Gastrocnemius medialis (tissue), 4 donors: ENCODE measurements around the gene C5orf58. TPM values are rescaled to one million over a fixed set of nuclear protein-coding genes. Genes with fewer than 3 reads are reported as not detected.

Experiments used
- ATAC-seq, 2 donors: fragments of 150-250 bp; one replicate each; pipeline ENCODE4 v1.9.1; 2016
- DNase-seq, 2 donors: peaks; one replicate each; pipeline ENCODE4 v3.0.0-alpha.2; 2019
- H3K27ac ChIP-seq, 4 donors: fragments of 200-600 bp; sonication (generic); 1 replicate in 1 of 4; 2 replicates in 3 of 4; pipeline ENCODE4 v1.5.1; 2016 to 2018; ENCODE audit warnings: mild to moderate bottlenecking in 2 of 4, moderate library complexity in 1 of 4
- H3K27me3 ChIP-seq, 3 donors: fragments of 200-600 bp; sonication (generic) in 2 of 3; 1 replicate in 1 of 3; 2 replicates in 2 of 3; pipeline versions ENCODE4 v1.5.1 to v1.6.0; 2016 to 2019; ENCODE audit warnings: mild to moderate bottlenecking in 1 of 3, moderate library complexity in 1 of 3
- H3K36me3 ChIP-seq, 2 donors: fragments of 200-600 bp; sonication (generic) in 1 of 2; one replicate each; pipeline ENCODE4 v1.5.1; 2017 to 2018
- H3K4me1 ChIP-seq, 2 donors: fragments of 200-600 bp; sonication (generic) in 1 of 2; one replicate each; pipeline ENCODE4 v1.5.1; 2016 to 2017; ENCODE audit warnings: mild to moderate bottlenecking in 2 of 2
- H3K4me3 ChIP-seq, 4 donors: fragments of 200-600 bp; sonication (generic) in 3 of 4; 1 replicate in 1 of 4; 2 replicates in 3 of 4; pipeline ENCODE4 v1.5.1; 2016 to 2019; ENCODE audit warnings: mild to moderate bottlenecking in 2 of 4
- H3K9me3 ChIP-seq, 3 donors: fragments of 200-600 bp; sonication (generic) in 2 of 3; 1 replicate in 1 of 3; 2 replicates in 2 of 3; pipeline ENCODE4 v1.5.1; 2016 to 2019
- POLR2A ChIP-seq, 2 donors: fragments of 450-650 bp; IDR thresholded peaks; one replicate each; pipeline ENCODE4 v1.6.1; 2017; ENCODE audit warnings: antibody characterized with exemption in 2 of 2, mild to moderate bottlenecking in 2 of 2, moderate library complexity in 2 of 2
- in situ Hi-C, 4 donors: fragments of 200-750 bp; cut with MboI; loops; one replicate each; pipeline versions ENCODE4 v1.15.0 to v1.8.0; 2017; ENCODE audit warnings: low sequenced_read_pairs in 4 of 4
- intact Hi-C: fragments of 100-400 bp; cut with DNase I; formaldehyde crosslinking; loops from one replicate; pipeline ENCODE4 v1.15.1; 2023; ENCODE audit warnings: low total_unique reads
- total RNA-seq, 4 donors: library from RNA; depleted of rRNA; stranded (reverse); fragments of >200 nt; gene quantifications; one replicate each; pipeline versions ENCODE4 v1.1.0 to v1.2.3, GENCODE V29; 2016
- TF ChIP-seq, protein P1 (sequence below), 5 experiments: fragments of 450-650 bp in 3 of 5; fragments of 200-600 bp in 2 of 5; sonication (generic) in 2 of 5; IDR thresholded peaks in 4 of 5; conservative IDR thresholded peaks in 1 of 5; 1 replicate in 4 of 5; 2 replicates in 1 of 5; pipeline ENCODE4 v1.5.1; 2016 to 2019; ENCODE audit warnings: antibody characterized with exemption in 5 of 5, mild to moderate bottlenecking in 3 of 5, moderate library complexity in 3 of 5

Gene C5orf58
- total RNA-seq, 4 donors from 2014 or later, result not detected

DNA sequence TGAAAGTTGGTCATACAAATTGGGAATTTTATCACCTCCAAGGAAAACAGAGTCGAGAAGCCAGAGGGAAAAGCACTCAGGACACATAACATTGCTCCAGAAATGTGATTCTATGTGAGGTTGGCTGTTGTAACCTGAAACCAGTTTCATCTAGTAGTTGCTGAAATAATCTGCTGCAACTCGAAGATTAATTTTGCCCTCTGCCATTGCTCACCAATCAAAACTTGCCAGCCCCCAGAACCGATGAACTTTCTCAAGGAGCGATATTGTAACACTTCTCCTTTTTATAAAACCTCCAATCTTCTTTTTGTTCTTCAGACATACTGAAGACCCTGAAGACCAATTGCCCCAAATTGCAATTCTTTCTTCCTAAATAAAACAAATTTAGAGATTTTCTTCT, 31.1 kb downstream of the C5orf58 start:
- Histone ChIP-seq H3K36me3 (no peaks in the 10 kb centered on the region), H3K4me1 (peaks cover 5 to 6% of the 10 kb centered on the region in 2 donors), H3K9me3 (no peaks in the 10 kb centered on the region), H3K4me3 (no peak overlapping the region), H3K27ac (no peak overlapping the region), H3K27me3 (no peaks in the 10 kb centered on the region)
- TF ChIP-seq POLR2A (IDR thresholded peaks at IDR 0.05), result no peak
- TF ChIP-seq, protein P1, sequence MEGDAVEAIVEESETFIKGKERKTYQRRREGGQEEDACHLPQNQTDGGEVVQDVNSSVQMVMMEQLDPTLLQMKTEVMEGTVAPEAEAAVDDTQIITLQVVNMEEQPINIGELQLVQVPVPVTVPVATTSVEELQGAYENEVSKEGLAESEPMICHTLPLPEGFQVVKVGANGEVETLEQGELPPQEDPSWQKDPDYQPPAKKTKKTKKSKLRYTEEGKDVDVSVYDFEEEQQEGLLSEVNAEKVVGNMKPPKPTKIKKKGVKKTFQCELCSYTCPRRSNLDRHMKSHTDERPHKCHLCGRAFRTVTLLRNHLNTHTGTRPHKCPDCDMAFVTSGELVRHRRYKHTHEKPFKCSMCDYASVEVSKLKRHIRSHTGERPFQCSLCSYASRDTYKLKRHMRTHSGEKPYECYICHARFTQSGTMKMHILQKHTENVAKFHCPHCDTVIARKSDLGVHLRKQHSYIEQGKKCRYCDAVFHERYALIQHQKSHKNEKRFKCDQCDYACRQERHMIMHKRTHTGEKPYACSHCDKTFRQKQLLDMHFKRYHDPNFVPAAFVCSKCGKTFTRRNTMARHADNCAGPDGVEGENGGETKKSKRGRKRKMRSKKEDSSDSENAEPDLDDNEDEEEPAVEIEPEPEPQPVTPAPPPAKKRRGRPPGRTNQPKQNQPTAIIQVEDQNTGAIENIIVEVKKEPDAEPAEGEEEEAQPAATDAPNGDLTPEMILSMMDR (IDR thresholded peaks at IDR 0.05 in 4 of 5, conservative IDR thresholded peaks at IDR 0.05 in 1 of 5), result no peak
- intact Hi-C loops, result no loop called here
- ATAC-seq (no peak), DNase-seq (no peak)
- in situ Hi-C loops, result no loop called here

DNA sequence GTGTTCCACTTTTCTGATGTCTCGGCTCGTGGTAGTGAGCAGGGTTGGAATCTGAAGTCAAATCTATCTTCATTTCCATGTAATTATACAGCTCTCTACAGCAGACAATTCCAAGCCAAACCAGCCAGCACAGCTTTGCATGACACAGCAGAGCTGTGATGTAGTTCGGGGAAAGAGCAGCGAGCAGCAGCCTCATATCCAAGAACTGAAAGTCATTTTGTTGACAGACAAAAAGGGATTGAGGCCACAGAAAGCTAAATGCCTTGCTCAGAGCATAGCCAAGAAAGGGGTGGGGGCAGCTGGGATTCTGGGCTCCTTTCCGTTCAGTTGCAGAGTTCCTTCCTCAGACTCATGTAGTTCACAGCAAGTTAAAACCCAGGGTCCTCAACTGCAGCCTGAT, 32.7 kb downstream of the C5orf58 start:
- H3K27ac ChIP-seq, result peak overlapping the region in 2 of 4 donors; percentile 18 to 45
- H3K9me3 ChIP-seq, result no peaks in the 10 kb centered on the region
- no peaks in the 10 kb centered on the region for H3K27me3 ChIP-seq
- ATAC-seq (peak; percentile 59 to 71), DNase-seq (peak; percentile 22 to 39)
- H3K4me1 ChIP-seq, result peaks cover 5 to 6% of the 10 kb centered on the region in 2 donors
- no peak overlapping the region for H3K4me3 ChIP-seq
- no peaks in the 10 kb centered on the region for H3K36me3 ChIP-seq
- TF ChIP-seq POLR2A (IDR thresholded peaks at IDR 0.05), result no peak
- TF ChIP-seq, protein P1 (IDR thresholded peaks at IDR 0.05 in 4 of 5, conservative IDR thresholded peaks at IDR 0.05 in 1 of 5), result no peak
- intact Hi-C loops, result loop anchor here (5.0 kb wide), 2 partner anchors 38 to 72 kb away; no protein-coding TSS in a partner anchor
- in situ Hi-C loops, result loop anchor here in 1 of 4 donors (5.0 kb wide), 1 partner anchor 152 kb away; no protein-coding TSS in a partner anchor

DNA sequence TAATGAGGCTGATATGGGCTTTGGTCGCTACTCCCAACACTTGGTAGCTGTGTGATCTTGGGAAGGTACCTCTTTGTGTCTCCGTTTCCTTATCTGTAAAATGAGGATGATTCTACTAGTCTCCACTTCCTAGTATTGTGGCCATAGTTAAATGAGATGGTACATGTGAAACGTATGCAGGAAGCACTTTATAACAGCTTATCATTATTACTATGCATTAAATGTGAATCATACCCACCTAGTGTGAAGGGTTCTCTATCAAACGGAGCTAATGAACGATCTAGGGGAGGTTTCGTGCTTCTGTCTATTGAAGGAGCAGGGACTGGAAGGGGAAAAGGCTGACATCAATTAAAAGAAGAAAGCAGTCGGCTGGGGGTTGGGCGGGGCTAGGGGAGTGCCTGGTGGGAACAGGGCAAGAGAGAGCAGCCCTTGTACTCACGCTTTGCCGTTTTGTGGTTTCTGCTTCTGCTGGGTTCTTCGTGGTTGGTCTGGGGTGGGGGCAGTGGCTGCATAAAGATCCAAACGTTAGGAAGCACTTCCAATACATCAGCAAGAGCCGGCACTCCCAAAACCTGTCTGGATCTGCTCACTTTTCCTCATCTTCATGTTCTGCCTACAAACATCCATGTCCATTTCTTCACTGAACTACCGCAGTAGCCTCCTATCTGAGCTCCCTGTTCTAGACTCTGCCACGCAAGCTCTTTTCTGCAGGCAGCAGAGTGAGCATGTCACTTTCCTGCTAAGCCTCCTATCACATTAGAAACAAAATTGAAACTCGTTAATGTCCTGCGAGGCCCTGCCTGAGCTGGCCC, 34.0 kb downstream of the C5orf58 start:
- peak overlapping the region in 1 of 4 donors; percentile 2 for H3K27ac ChIP-seq
- no peak overlapping the region for H3K4me3 ChIP-seq
- H3K36me3 ChIP-seq, result no peaks in the 10 kb centered on the region
- in situ Hi-C loops, result loop anchor here in 1 of 4 donors (5.0 kb wide), 1 partner anchor 151 kb away; no protein-coding TSS in a partner anchor
- no peak for DNase-seq
- TF ChIP-seq, protein P1 (IDR thresholded peaks at IDR 0.05 in 4 of 5, conservative IDR thresholded peaks at IDR 0.05 in 1 of 5), result no peak
- TF ChIP-seq POLR2A (IDR thresholded peaks at IDR 0.05), result no peak
- no peak for ATAC-seq
- peaks cover 5 to 6% of the 10 kb centered on the region in 2 donors for H3K4me1 ChIP-seq
- intact Hi-C loops, result loop anchor here (5.0 kb wide), 2 partner anchors 39 to 71 kb away; no protein-coding TSS in a partner anchor
- H3K27me3 ChIP-seq, result no peaks in the 10 kb centered on the region
- H3K9me3 ChIP-seq, result no peaks in the 10 kb centered on the region

DNA sequence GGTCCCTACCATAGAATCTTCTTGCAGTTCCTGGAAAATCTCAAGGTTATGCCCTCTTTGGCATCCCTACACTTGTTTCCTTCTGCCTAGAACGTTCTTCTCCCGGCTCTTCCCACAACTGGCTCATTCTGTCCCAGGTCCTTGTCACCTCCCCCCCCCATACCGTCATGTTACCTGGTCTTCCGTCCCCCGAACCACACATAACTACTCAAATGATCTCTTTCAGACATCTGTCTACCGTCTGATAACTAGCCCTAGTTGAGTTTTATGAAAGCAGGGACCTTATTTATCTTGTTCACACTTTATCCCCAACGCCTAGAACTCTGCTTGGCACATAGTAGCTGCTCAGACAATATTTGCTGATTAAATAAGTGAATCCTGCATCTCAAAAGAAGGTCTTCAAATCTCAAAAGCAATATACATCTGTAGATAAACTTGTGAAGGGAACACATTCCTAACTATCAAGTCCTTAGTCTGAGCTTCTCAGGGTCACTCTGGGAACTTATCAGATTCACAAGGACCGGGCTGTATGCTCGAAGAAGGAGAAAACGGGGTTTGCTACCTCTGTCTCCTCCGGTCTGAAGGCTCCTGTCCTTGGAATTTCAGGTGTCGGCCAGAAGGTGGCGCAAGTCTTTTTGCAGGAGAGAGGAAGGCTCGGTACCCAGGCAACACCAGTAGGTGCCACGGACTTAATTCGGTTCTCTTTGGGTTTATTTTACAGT, 34.8 kb downstream of the C5orf58 start:
- TF ChIP-seq, protein P1 (IDR thresholded peaks at IDR 0.05 in 4 of 5, conservative IDR thresholded peaks at IDR 0.05 in 1 of 5), result peak; percentile 55 to 68 (median 64)
- no peak for TF ChIP-seq POLR2A (IDR thresholded peaks at IDR 0.05)
- no peaks in the 10 kb centered on the region for H3K36me3 ChIP-seq
- peak overlapping the region in 2 of 4 donors; percentile 2 to 13 for H3K27ac ChIP-seq
- H3K4me1 ChIP-seq, result peaks cover 5 to 6% of the 10 kb centered on the region in 2 donors
- peak; percentile 61 to 70 for ATAC-seq
- no peaks in the 10 kb centered on the region for H3K27me3 ChIP-seq
- no peak overlapping the region for H3K4me3 ChIP-seq
- in situ Hi-C loops (loop anchor here in 1 of 4 donors (5.0 kb wide), 1 partner anchor 150 kb away; no protein-coding TSS in a partner anchor), intact Hi-C loops (loop anchor here (1.0 to 5.0 kb wide), 3 partner anchors 40 to 153 kb away; no protein-coding TSS in a partner anchor)
- no peaks in the 10 kb centered on the region for H3K9me3 ChIP-seq
- peak; percentile 33 to 59 for DNase-seq
